Kidney (tissue), 14 donors: Measurements from ENCODE around the gene TCF3. TPM values are rescaled to one million over a fixed set of nuclear protein-coding genes. Genes with fewer than 3 reads are reported as not detected.

ENCODE experiments used
- DNase-seq, 5 donors: peaks; one replicate each; pipeline ENCODE4 v3.0.0-alpha.2; 2013 to 2020
- FAIRE-seq: peaks from 2 replicates; lab custom pipeline; 2012; peaks lifted over from hg19 to GRCh38; lab: Jason Lieb, UNC
- H3K27ac ChIP-seq, 2 donors: one replicate each; pipeline ENCODE4 v1.7.0; 2013; ENCODE audit warnings: low read depth in 2 of 2, low read length in 2 of 2, inconsistent platforms in 1 of 2
- H3K27me3 ChIP-seq: one replicate; pipeline ENCODE4 v1.7.1; 2013; ENCODE audit warnings: low read length, inconsistent platforms; ENCODE audit not compliant: control insufficient read depth, insufficient read depth
- H3K36me3 ChIP-seq, 3 donors: one replicate each; pipeline versions ENCODE4 v1.7.0 to v1.7.1; 2013; ENCODE audit warnings: low read length in 3 of 3, control low read depth in 1 of 3, inconsistent platforms in 1 of 3; ENCODE audit not compliant: insufficient read depth in 3 of 3, control insufficient read depth in 2 of 3
- H3K4me1 ChIP-seq, 3 donors: one replicate each; pipeline versions ENCODE4 v1.7.0 to v1.7.1; 2013; ENCODE audit warnings: low read length in 3 of 3, inconsistent platforms in 1 of 3, low read depth in 1 of 3; ENCODE audit not compliant: control insufficient read depth in 2 of 3, insufficient read depth in 2 of 3
- H3K4me3 ChIP-seq, 3 donors: one replicate each; pipeline versions ENCODE4 v1.7.0 to v1.8.1; 2013; ENCODE audit warnings: low read length in 3 of 3, control low read depth in 1 of 3, inconsistent platforms in 1 of 3
- H3K9ac ChIP-seq, 3 donors: one replicate each; pipeline versions ENCODE4 v1.7.0 to v1.7.1; 2013; ENCODE audit warnings: low read length in 3 of 3, control low read depth in 1 of 3, inconsistent platforms in 1 of 3
- H3K9me3 ChIP-seq, 3 donors: one replicate each; pipeline versions ENCODE4 v1.7.0 to v1.7.1; 2013; ENCODE audit warnings: low read length in 3 of 3, control low read depth in 1 of 3, inconsistent platforms in 1 of 3; ENCODE audit not compliant: control insufficient read depth in 2 of 3, insufficient read depth in 1 of 3
- CTCF ChIP-seq: IDR thresholded peaks from 3 replicates; pipeline ENCODE4 v1.5.1; 2012; ENCODE audit warnings: mild to moderate bottlenecking, moderate library complexity, borderline replicate concordance; ENCODE audit not compliant: insufficient read depth; ENCODE audit errors: extremely low read depth
- intact Hi-C: fragments of 100-400 bp; cut with DNase I; formaldehyde crosslinking; loops from one replicate; pipeline ENCODE4 v1.11.1; 2022
- polyA plus RNA-seq: library from polyadenylated mRNA; stranded (reverse); fragments of 350-450 nt; fragmentation: Illumina TruSeq; extraction: RNeasy Lipid Tissue Mini Kit (QIAGEN cat#74804); gene quantifications from one replicate; pipeline ENCODE4 v1.2.3, GENCODE V29; 2014; ENCODE audit warnings: low read depth, low replicate concordance; ENCODE audit not compliant: insufficient read depth
- total RNA-seq: library from RNA; stranded (reverse); fragmentation: NEBNext Ultra II Directional; extraction: Animal tissue kit (Norgen Biotek cat#: 25700); gene quantifications from one replicate; pipeline ENCODE4 v1.2.1, GENCODE V29; 2021
- donor health status: control.
- donor health status: control.
- donor health status: control.
- donor health status: control.
- donor health status: control.
- donor health status: DM: yes; HTN: yes; CAD: no.
- donor health status: Normal renal cell carcinoma (clear cell type).

TCF3 gene
- total and polyA plus RNA-seq, 2 donors from 2014 or later, result 20.3 to 50.2 TPM

- Histone ChIP-seq H3K36me3 (peaks cover 0 to 3% (median 0%) of the 10 kb centered on the region in 3 donors), H3K9ac (no peak overlapping the region), H3K9me3 (no peaks in the 10 kb centered on the region), H3K27me3 (no peaks in the 10 kb centered on the region), H3K27ac (no peak overlapping the region), H3K4me1 (no peaks in the 10 kb centered on the region), H3K4me3 (no peak overlapping the region)
- intact Hi-C loops, result no loop called here
- FAIRE-seq (no peak), DNase-seq (no peak)
- no peak for TF ChIP-seq CTCF
Observed at GRCh38 chr19:1636325-1637236, 15.8 kb downstream of the TCF3 start.

- H3K4me1 ChIP-seq, result no peaks in the 10 kb centered on the region
- H3K9me3 ChIP-seq, result no peaks in the 10 kb centered on the region
- H3K36me3 ChIP-seq, result peaks cover 0 to 3% (median 0%) of the 10 kb centered on the region in 3 donors
- DNase-seq (no peak), FAIRE-seq (no peak)
- H3K9ac ChIP-seq, result no peak overlapping the region
- H3K27ac ChIP-seq, result no peak overlapping the region
- no peaks in the 10 kb centered on the region for H3K27me3 ChIP-seq
- H3K4me3 ChIP-seq, result no peak overlapping the region
- intact Hi-C loops, result no loop called here
- TF ChIP-seq CTCF, result no peak
Observed at GRCh38 chr19:1634938-1635243, 17.5 kb downstream of the TCF3 start.

GRCh38 chr19:1634242-1634937 lies 18.0 kb downstream of the TCF3 start:
- Histone ChIP-seq H3K4me1 (no peaks in the 10 kb centered on the region), H3K36me3 (peaks cover 0 to 3% (median 0%) of the 10 kb centered on the region in 3 donors), H3K27me3 (no peaks in the 10 kb centered on the region), H3K27ac (no peak overlapping the region), H3K9ac (no peak overlapping the region), H3K9me3 (no peaks in the 10 kb centered on the region), H3K4me3 (no peak overlapping the region)
- intact Hi-C loops, result no loop called here
- DNase-seq (no peak), FAIRE-seq (no peak)
- TF ChIP-seq CTCF, result no peak
